GM21423 (cell line): ENCODE data around the gene ADAM19.
"Not testable (repeated sequence)": the region's sequence is repeated elsewhere in the genome, so short reads cannot be mapped to it uniquely, and the experiment has no call there.

Experiments
- ATAC-seq: cut with Tn5 transposase; IDR thresholded peaks from one replicate; pipeline ENCODE4 v1.9.1; 2021; ENCODE audit warnings: mild to moderate bottlenecking, moderate library complexity; ENCODE audit not compliant: unreplicated experiment

Gene ADAM19

GRCh38 chr5:157491471-157491995 is 84.0 kb downstream of the ADAM19 start:
- no peak for ATAC-seq

- ATAC-seq: no peak
These were observed 88.2 kb downstream of the ADAM19 start for GRCh38 chr5:157487358-157487757.

- ATAC-seq: peak; percentile 34
These were observed 88.7 kb downstream of the ADAM19 start for GRCh38 chr5:157486861-157487260.

- peak; percentile 51 for ATAC-seq
These were observed 89.3 kb downstream of the ADAM19 start for GRCh38 chr5:157486221-157486681.

- ATAC-seq: peak; percentile 37
These were observed 89.8 kb downstream of the ADAM19 start for GRCh38 chr5:157485811-157486210.

- ATAC-seq: no peak
These were observed 90.2 kb downstream of the ADAM19 start for GRCh38 chr5:157485340-157485739.

GRCh38 chr5:157484768-157485167 is 90.8 kb downstream of the ADAM19 start:
- ATAC-seq: no peak

GRCh38 chr5:157482702-157483101 is 92.9 kb downstream of the ADAM19 start:
- not testable (repeated sequence) for ATAC-seq

- no peak for ATAC-seq
These were observed 93.9 kb downstream of the ADAM19 start for GRCh38 chr5:157481666-157482065.

GRCh38 chr5:157481265-157481664 is 94.3 kb downstream of the ADAM19 start:
- ATAC-seq: no peak

- ATAC-seq: no peak
These were observed 95.7 kb downstream of the ADAM19 start for GRCh38 chr5:157479612-157480510.

GRCh38 chr5:157479166-157479565 is 96.4 kb downstream of the ADAM19 start:
- ATAC-seq: no peak

- ATAC-seq: no peak
These were observed 96.8 kb downstream of the ADAM19 start for GRCh38 chr5:157478726-157479125.

- ATAC-seq: no peak
These were observed 97.6 kb downstream of the ADAM19 start for GRCh38 chr5:157477814-157478494.

- no peak for ATAC-seq
These were observed 98.7 kb downstream of the ADAM19 start for GRCh38 chr5:157476702-157477408.

- no peak for ATAC-seq
These were observed 100.1 kb downstream of the ADAM19 start for GRCh38 chr5:157475432-157475831.

- no peak for ATAC-seq
These were observed 101.9 kb downstream of the ADAM19 start for GRCh38 chr5:157473383-157474320.

GRCh38 chr5:157471709-157472108 is 103.9 kb downstream of the ADAM19 start:
- ATAC-seq: no peak

- ATAC-seq: no peak
These were observed 104.9 kb downstream of the ADAM19 start for GRCh38 chr5:157470631-157471030.

GRCh38 chr5:157469687-157470086 is 105.9 kb downstream of the ADAM19 start:
- no peak for ATAC-seq
